HG03442 (cell line): ENCODE measurements around the gene RINL.
A peak's percentile ranks its signal among the peaks of the same experiment; 100 is the strongest.
"Not testable (repeated sequence)": the region's sequence is repeated elsewhere in the genome, so short reads cannot be mapped to it uniquely, and the experiment has no call there.

Source experiments
- ATAC-seq: cut with Tn5 transposase; IDR thresholded peaks from one replicate; pipeline ENCODE4 v1.9.1; 2021; ENCODE audit warnings: mild to moderate bottlenecking, moderate library complexity; ENCODE audit not compliant: unreplicated experiment

RINL gene

GRCh38 chr19:38836159-38836982 is 41.7 kb downstream of the RINL start:
- no peak for ATAC-seq

- no peak for ATAC-seq
These were observed 43.5 kb downstream of the RINL start for GRCh38 chr19:38834590-38834989.

GRCh38 chr19:38834104-38834490 is 44.0 kb downstream of the RINL start:
- ATAC-seq = no peak

GRCh38 chr19:38833092-38833425 is 45.0 kb downstream of the RINL start:
- no peak for ATAC-seq

- peak; percentile 27 for ATAC-seq
These were observed 46.9 kb downstream of the RINL start for GRCh38 chr19:38831142-38831605.

- no peak for ATAC-seq
These were observed 47.9 kb downstream of the RINL start for GRCh38 chr19:38830039-38830733.

GRCh38 chr19:38829203-38829602 is 48.9 kb downstream of the RINL start:
- ATAC-seq = not testable (repeated sequence)

GRCh38 chr19:38826856-38827551 is 51.1 kb downstream of the RINL start:
- ATAC-seq = no peak

- not testable (repeated sequence) for ATAC-seq
These were observed 52.1 kb downstream of the RINL start for GRCh38 chr19:38825936-38826335.

- ATAC-seq = not testable (repeated sequence)
These were observed 56.7 kb downstream of the RINL start for GRCh38 chr19:38821230-38821825.

- no peak for ATAC-seq
These were observed 58.7 kb downstream of the RINL start for GRCh38 chr19:38819231-38819920.
